HG03571 (cell line): Measurements from ENCODE around the gene MAZ.
A peak's percentile ranks its signal among the peaks of the same experiment; 100 is the strongest.

Source experiments
- ATAC-seq: cut with Tn5 transposase; IDR thresholded peaks from one replicate; pipeline ENCODE4 v1.9.1; 2021; ENCODE audit not compliant: unreplicated experiment

Gene MAZ

GRCh38 chr16:29809031-29809747 is 2.9 kb downstream of the MAZ start:
- no peak for ATAC-seq

DNA sequence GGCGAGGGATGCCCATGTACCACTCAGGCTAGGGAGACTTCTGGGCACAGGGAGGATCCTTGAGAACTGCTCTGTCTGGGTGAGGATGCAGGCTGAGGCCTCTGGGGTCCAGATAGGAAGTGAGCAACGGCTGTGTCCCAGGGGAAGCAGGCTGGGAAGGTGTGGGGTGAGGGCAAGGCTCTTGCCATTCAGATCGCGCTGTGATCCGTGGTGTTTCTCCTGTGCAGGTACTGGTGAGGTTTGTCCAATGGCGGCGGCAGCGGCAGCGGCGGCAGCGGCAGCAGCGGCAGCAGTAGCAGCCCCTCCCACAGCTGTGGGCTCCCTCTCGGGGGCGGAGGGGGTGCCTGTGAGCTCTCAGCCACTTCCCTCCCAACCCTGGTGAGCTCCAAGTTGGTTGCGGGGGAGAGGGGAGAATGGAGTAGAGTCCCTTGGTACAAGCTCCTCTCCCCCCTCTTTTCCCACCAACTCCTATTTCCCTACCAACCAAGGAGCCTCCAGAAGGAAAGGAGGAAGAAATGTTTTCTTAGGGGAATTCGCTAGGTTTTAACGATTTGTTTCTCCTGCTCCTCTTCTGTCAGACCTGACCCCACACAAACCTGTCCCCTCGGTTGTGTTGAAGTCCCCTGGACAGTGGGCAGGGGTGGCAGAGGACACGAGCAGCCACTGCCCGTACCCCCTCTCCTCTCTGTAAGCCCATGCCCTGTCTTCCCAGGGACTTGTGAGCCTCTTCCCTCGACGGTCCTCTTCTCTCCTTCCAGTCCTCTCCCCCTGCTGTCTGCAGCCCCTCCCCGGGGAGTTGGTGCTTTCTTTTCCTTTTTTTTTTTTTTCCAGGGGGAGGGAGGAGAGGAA is 3.7 kb downstream of the MAZ start:
- ATAC-seq: no peak

DNA sequence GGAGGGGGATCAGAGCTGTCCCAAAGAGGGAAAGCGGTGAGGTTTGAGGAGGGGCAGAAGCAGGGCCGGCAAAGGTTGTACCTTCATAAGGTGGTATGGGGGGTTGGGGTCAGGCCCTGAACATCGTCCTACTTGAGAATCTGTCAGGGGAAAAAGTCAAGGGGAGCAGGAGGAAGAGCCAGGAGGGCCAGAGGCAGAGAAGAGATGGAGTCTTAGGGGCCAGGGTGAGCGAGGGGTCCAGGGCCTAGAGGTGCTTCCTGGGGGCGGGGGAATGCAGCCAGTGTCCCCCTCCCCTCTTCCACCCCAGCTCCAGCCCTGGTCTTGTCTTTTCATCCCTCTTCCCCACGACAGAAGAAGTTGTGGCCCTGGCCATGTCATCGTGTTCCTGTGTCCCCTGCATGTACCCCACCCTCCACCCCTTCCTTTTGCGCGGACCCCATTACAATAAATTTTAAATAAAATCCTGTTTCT is 4.4 kb downstream of the MAZ start:
- ATAC-seq: no peak

- ATAC-seq: no peak
Observed at GRCh38 chr16:29811170-29811895, 5.0 kb downstream of the MAZ start.

DNA sequence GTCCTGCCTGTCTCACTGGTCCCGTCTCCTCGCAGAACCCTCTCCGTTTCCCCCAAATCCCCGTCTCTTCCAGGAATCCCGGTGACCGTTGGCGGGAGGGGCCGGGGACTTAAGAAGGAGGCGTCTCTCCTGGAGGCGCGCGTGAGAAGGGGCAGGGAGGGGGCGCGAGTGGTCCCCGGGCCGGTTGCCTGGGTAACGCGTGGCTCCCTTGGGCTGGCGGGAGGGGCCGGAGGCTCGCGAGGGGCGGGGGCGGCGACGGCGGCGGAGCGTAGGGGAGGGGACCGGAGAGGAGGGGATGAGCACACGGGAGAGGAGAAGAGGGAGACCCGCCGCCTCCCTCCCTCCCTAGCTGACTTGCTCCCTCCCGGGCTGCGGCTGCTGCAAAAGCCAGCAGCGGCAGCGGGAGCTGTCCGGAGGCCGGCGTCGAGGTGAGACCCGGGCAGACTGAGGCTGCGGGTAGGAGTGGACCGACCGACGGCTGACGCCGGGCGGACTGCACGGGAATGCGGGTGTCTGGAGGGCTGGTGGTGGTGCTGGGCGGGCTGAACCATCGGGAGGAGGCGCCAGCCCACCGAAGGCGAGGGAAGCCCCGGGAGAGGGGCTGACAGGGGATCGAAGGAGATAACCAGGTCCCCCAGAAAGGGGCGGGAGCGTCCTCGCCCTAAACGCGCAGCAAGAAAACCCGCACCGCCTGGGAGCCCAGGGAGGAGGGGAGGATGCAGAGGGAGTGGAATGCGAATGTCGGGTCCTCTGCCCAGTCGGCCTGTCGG is 5.8 kb downstream of the MAZ start, which contains the start of gene PRRT2:
TSS of gene PRRT2 (plus strand) at position 298 of the 770 bp plus-strand sequence. CDS start 862 bp downstream, outside the sequence.
- no peak for ATAC-seq

DNA sequence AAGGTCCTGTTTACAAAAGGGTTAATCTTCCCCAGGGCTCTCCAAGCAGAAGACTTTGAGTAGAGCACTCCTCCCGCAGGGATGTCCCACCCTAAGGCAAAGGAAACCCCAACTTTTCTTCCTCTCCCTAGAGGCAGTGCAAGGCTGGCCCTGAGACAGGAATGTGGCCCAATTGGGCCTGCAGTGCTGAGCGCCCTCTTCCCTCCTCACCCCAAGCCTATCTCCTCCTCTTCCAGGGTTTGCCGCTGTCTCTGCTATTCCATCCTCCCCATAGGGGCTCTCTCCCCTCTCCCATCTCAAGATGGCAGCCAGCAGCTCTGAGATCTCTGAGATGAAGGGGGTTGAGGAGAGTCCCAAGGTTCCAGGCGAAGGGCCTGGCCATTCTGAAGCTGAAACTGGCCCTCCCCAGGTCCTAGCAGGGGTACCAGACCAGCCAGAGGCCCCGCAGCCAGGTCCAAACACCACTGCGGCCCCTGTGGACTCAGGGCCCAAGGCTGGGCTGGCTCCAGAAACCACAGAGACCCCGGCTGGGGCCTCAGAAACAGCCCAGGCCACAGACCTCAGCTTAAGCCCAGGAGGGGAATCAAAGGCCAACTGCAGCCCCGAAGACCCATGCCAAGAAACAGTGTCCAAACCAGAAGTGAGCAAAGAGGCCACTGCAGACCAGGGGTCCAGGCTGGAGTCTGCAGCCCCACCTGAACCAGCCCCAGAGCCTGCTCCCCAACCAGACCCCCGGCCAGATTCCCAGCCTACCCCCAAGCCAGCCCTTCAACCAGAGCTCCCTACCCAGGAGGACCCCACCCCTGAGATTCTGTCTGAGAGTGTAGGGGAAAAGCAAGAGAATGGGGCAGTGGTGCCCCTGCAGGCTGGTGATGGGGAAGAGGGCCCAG is 6.7 kb downstream of the MAZ start:
- ATAC-seq: no peak

DNA sequence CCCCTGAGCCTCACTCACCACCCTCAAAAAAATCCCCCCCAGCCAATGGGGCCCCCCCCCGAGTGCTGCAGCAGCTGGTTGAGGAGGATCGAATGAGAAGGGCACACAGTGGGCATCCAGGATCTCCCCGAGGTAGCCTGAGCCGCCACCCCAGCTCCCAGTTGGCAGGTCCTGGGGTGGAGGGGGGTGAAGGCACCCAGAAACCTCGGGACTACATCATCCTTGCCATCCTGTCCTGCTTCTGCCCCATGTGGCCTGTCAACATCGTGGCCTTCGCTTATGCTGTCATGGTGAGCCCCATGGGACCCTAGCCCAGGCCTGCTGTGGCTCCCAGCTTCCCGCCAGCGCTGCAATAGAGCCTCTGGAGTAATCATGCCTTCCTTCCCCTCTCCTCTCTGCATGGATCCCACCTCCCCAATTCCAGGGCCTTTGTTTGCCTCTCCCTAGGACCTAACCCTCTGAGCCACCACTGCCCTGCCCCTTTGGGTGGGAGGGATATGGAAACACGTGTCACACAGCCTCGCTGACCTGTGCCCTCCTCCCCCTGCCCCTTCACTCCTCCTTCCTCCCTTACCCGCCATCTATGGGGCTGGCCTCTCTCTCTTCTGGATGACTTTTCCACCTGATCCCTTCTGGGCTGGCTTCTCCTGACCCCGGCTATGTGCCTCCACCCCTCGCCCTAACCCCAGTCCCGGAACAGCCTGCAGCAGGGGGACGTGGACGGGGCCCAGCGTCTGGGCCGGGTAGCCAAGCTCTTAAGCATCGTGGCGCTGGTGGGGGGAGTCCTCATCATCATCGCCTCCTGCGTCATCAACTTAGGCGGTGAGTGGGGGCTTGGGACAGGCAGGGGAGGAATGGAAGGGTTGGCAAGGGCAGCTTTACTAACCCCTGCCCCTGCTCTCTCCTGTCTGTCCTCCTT is 7.6 kb downstream of the MAZ start:
- ATAC-seq: no peak

DNA sequence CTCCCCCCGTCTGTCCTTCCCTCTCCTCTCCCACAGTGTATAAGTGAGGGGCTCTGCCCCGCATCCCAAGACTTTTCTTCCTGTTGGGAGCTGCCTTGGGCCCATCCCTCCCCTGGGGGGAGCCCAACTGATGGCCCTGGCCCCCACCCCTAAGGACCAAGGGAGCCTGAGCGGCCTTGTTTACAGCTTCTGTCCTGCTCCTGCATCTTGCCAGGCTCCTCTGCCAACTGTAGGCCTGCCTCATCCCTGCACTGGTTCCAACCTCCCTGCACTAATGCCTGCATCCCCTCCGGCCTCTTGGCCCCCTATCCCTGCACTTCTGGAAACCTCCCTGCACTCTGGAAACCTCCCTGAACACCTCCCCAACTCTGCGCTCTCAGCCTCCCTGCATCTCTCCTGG is 8.3 kb downstream of the MAZ start:
- ATAC-seq: no peak

- no peak for ATAC-seq
Observed at GRCh38 chr16:29815032-29815721, 8.8 kb downstream of the MAZ start.

- peak; percentile 50 for ATAC-seq
Observed at GRCh38 chr16:29815793-29816693, 9.7 kb downstream of the MAZ start, which contains the start of gene PAGR1. Gene PAGR1, plus strand, starts transcription at chr16:29816152. Its CDS starts 374 bp downstream, at chr16:29816526.

DNA sequence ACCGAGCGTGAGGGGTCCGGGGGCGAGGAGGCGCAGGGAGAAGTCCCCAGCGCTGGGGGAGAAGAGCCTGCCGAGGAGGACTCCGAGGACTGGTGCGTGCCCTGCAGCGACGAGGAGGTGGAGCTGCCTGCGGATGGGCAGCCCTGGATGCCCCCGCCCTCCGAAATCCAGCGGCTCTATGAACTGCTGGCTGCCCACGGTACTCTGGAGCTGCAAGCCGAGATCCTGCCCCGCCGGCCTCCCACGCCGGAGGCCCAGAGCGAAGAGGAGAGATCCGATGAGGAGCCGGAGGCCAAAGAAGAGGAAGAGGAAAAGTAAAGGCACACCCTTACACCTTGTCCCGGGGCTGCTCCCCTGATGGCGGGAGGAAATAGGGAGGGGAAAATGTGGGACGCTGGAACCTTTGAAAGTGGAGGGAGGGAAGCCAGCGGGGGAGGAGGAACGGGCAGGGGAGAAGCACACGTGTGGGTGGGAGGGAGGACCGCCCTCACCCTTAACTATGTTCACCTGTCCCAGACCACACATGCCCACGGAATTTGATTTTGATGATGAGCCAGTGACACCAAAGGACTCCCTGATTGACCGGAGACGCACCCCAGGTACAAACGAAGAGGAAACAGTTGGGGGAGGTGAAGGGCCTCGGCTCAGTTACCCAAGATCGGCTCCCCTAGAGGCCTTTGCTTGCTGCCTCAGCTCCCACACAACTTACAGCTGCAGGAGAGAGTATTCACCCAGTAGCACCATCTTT is 10.5 kb downstream of the MAZ start:
- no peak for ATAC-seq

DNA sequence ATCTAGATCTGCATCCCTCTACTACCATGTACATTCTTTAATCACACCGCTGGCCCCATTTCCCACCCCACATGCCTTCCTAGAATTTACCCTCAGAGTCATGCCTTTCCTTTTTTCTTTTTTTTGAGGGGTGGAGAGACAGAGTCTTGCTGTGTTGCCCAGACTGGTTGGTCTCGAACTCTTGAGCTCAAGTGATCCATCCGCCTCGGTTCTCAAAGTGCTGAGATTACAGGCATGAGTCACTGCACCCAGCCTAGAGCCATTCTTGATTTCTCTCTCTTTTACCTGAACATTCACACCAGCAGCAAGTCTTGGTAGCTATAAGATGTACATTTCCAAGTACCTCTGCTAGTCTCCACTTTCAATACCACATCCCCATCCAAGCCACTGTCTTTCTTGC is 11.8 kb downstream of the MAZ start:
- no peak for ATAC-seq

DNA sequence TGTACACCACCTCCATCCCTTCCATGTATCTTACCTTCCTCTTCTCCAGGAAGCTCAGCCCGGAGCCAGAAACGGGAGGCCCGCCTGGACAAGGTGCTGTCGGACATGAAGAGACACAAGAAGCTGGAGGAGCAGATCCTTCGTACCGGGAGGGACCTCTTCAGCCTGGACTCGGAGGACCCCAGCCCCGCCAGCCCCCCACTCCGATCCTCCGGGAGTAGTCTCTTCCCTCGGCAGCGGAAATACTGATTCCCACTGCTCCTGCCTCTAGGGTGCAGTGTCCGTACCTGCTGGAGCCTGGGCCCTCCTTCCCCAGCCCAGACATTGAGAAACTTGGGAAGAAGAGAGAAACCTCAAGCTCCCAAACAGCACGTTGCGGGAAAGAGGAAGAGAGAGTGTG is 13.2 kb downstream of the MAZ start:
- ATAC-seq: no peak

GRCh38 chr16:29820271-29820701 is 14.0 kb downstream of the MAZ start, which contains the start of gene MVP:
Gene MVP, plus strand, starts transcription at chr16:29820462. Its CDS starts 10,088 bp downstream, at chr16:29830550.
- no peak for ATAC-seq

- no peak for ATAC-seq
Observed at GRCh38 chr16:29820730-29821642, 14.7 kb downstream of the MAZ start.
